Erythroblast (primary cell): Measurements from ENCODE around the gene TMX2.

Experiments used
- GATA1 ChIP-seq: IDR thresholded peaks from 2 replicates; pipeline ENCODE4 v1.6.1; 2011; ENCODE audit warnings: low read depth, mild to moderate bottlenecking, control low read depth, low read length, moderate library complexity
- POLR2A ChIP-seq: IDR thresholded peaks from 2 replicates; pipeline ENCODE4 v1.6.1; 2011; ENCODE audit warnings: mild to moderate bottlenecking, low read length

DNA sequence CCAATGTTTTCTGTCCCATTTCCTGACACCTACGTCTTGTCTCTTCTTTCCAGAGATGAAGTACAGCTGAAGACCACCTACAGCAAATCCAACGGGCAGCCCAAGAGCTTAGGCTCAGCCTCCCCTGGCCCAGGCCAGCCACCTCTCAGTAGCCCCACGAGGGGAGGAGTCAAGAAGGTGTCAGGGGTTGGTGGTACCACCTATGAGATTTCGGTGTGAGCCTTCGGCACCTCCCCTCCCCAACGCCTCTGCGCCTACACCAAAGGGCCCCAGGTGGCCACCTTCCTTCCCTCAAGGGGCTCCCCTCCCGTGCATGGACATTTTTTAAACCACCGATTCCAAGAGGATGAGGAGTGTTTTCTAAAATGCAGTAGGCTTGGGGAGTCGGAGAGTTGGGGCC lies 12.6 kb upstream of the TMX2 start:
- TF ChIP-seq POLR2A (no peak), GATA1 (no peak)
